ENCODE measurements around the gene MIPEP.

Gene MIPEP

DNA sequence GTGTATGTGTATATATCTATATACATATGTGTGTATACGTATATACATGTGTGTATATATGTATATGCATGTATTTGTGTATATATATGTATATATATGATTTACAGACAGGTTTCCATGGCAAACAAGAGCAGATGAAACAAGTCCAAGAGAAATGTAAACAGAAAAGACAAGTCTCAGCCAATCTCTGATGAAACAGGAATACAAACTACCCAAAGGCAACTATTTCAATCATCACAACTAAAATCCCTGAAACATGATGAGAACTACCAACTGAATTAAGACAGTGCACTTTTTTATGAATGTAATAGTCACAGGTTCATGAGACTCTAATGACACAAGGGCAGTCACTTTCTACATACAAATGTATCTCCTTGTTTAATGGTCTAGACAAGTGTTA lies 178.8 kb downstream of the MIPEP start:
- TF ChIP-seq, protein P1, sequence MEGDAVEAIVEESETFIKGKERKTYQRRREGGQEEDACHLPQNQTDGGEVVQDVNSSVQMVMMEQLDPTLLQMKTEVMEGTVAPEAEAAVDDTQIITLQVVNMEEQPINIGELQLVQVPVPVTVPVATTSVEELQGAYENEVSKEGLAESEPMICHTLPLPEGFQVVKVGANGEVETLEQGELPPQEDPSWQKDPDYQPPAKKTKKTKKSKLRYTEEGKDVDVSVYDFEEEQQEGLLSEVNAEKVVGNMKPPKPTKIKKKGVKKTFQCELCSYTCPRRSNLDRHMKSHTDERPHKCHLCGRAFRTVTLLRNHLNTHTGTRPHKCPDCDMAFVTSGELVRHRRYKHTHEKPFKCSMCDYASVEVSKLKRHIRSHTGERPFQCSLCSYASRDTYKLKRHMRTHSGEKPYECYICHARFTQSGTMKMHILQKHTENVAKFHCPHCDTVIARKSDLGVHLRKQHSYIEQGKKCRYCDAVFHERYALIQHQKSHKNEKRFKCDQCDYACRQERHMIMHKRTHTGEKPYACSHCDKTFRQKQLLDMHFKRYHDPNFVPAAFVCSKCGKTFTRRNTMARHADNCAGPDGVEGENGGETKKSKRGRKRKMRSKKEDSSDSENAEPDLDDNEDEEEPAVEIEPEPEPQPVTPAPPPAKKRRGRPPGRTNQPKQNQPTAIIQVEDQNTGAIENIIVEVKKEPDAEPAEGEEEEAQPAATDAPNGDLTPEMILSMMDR (conservative IDR thresholded peaks at IDR 0.05; ENCODE audit: low read depth, low read length): no peak
- no peak overlapping the region for H2AFZ ChIP-seq (ENCODE audit: low read depth)
- H3K27ac ChIP-seq: no peak overlapping the region
- no peaks in the 10 kb centered on the region for H3K36me3 ChIP-seq (ENCODE audit: insufficient read depth)
- H3K9ac ChIP-seq: no peak overlapping the region
- H3K79me2 ChIP-seq (ENCODE audit: insufficient read depth, low read depth): no peaks in the 10 kb centered on the region
- H4K20me1 ChIP-seq (ENCODE audit: insufficient read depth): no peaks in the 10 kb centered on the region
- no peaks in the 10 kb centered on the region for H3K27me3 ChIP-seq (ENCODE audit: insufficient read depth, low read depth)
- H3K4me2 ChIP-seq: no peak overlapping the region
- no peaks in the 10 kb centered on the region for H3K4me1 ChIP-seq (ENCODE audit: low read depth, poor library complexity, severe bottlenecking)
- H3K4me3 ChIP-seq (IDR thresholded peaks at IDR 0.05; ENCODE audit: insufficient read depth, low read depth, low read length): no peak overlapping the region

DNA sequence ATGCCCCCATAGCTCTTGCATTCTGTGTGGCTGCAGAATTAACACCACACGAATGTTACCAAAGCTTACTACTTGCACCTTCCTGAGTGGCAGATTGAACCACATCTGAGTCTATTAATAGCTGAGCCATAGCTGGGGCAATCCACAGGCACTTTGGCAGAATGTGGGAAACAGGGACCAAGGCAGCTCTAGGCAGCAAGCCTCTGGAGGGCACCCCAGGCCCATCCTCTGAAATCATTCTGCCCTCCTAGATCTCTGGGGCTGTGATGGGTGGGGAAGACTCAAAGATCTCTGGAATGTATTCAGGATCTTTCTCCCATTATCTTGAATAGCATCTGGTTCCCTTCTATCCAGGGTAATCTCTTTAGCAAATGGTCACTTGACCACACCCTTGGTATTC lies 179.7 kb downstream of the MIPEP start:
- H3K9ac ChIP-seq: no peak overlapping the region

DNA sequence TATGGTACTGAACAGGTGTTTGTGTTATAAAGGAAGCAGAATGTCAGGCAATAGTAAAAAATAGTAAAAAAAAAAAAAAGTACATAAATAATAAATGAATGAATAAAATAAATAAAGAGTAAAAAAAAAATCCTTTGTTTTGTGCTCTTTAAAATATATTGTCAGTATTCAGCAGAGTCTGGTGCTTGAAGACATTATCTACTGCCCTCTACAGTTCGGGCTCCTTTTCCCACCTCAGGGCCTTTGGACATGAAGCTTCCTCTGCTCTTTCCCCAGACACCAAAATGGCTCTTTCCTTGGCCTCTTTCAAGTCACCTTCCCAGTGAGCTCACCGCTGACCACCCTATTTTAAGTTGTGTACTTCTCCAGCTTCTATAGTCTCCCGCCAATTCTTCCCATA lies 181.5 kb downstream of the MIPEP start:
- Histone ChIP-seq H2AFZ (ENCODE audit: low read depth) (no peak overlapping the region), H3K27me3 (ENCODE audit: insufficient read depth, low read depth) (no peaks in the 10 kb centered on the region), H3K4me3 (IDR thresholded peaks at IDR 0.05; ENCODE audit: insufficient read depth, low read depth, low read length) (no peak overlapping the region), H3K36me3 (ENCODE audit: insufficient read depth) (no peaks in the 10 kb centered on the region), H3K4me2 (no peak overlapping the region), H3K9ac (no peak overlapping the region), H3K79me2 (ENCODE audit: insufficient read depth, low read depth) (no peaks in the 10 kb centered on the region), H3K4me1 (ENCODE audit: low read depth, poor library complexity, severe bottlenecking) (no peaks in the 10 kb centered on the region), H3K27ac (no peak overlapping the region), H4K20me1 (ENCODE audit: insufficient read depth) (no peaks in the 10 kb centered on the region)
- TF ChIP-seq, protein P1 (conservative IDR thresholded peaks at IDR 0.05; ENCODE audit: low read depth, low read length): no peak

More for the DNA sequence above, 179.7 kb downstream of the MIPEP start:
- Histone ChIP-seq H3K27me3 (ENCODE audit: insufficient read depth, low read depth) (no peaks in the 10 kb centered on the region), H3K4me2 (no peak overlapping the region), H3K36me3 (ENCODE audit: insufficient read depth) (no peaks in the 10 kb centered on the region), H3K4me3 (IDR thresholded peaks at IDR 0.05; ENCODE audit: insufficient read depth, low read depth, low read length) (no peak overlapping the region), H2AFZ (ENCODE audit: low read depth) (no peak overlapping the region), H3K4me1 (ENCODE audit: low read depth, poor library complexity, severe bottlenecking) (no peaks in the 10 kb centered on the region), H3K27ac (no peak overlapping the region), H4K20me1 (ENCODE audit: insufficient read depth) (no peaks in the 10 kb centered on the region), H3K79me2 (ENCODE audit: insufficient read depth, low read depth) (no peaks in the 10 kb centered on the region)
- TF ChIP-seq, protein P1 (conservative IDR thresholded peaks at IDR 0.05; ENCODE audit: low read depth, low read length): no peak

DNA sequence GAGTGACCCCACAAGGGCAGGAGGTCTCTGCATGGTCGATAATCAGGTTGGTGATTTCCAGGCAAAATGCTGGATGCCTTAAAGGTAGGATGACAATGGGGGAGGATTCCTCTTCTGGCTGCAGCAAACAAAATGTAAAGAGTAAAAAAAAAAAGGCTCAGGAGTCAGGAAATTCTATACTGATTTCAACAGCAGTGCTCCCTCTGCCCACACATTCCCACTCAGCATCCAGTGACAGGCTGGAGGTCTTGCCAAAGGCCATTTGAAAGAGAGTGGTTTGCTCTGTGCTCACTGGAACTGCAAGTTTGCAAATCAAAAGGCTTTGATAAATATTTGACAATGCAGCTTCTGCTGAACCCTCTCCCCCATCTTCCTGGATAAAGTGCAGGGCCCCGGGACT lies 183.6 kb downstream of the MIPEP start:
- Histone ChIP-seq H3K4me1 (ENCODE audit: low read depth, poor library complexity, severe bottlenecking) (no peaks in the 10 kb centered on the region), H3K9ac (no peak overlapping the region), H4K20me1 (ENCODE audit: insufficient read depth) (no peaks in the 10 kb centered on the region), H2AFZ (ENCODE audit: low read depth) (no peak overlapping the region), H3K27me3 (ENCODE audit: insufficient read depth, low read depth) (no peaks in the 10 kb centered on the region), H3K36me3 (ENCODE audit: insufficient read depth) (no peaks in the 10 kb centered on the region), H3K4me2 (no peak overlapping the region), H3K79me2 (ENCODE audit: insufficient read depth, low read depth) (no peaks in the 10 kb centered on the region), H3K27ac (no peak overlapping the region), H3K4me3 (IDR thresholded peaks at IDR 0.05; ENCODE audit: insufficient read depth, low read depth, low read length) (no peak overlapping the region)
- TF ChIP-seq, protein P1 (conservative IDR thresholded peaks at IDR 0.05; ENCODE audit: low read depth, low read length): no peak
